Activated T-cell treated with anti-CD3 and anti-CD28 coated beads for 48 hours (primary cell): ENCODE data around the gene TSPAN18.

Experiments used
- DNase-seq: peaks from one replicate; pipeline ENCODE4 v3.0.0-alpha.2; 2020; ENCODE audit warnings: low read depth

The TSPAN18 gene

GRCh38 chr11:44797051-44797450 is 70.3 kb downstream of the TSPAN18 start:
- no peak for DNase-seq

DNA sequence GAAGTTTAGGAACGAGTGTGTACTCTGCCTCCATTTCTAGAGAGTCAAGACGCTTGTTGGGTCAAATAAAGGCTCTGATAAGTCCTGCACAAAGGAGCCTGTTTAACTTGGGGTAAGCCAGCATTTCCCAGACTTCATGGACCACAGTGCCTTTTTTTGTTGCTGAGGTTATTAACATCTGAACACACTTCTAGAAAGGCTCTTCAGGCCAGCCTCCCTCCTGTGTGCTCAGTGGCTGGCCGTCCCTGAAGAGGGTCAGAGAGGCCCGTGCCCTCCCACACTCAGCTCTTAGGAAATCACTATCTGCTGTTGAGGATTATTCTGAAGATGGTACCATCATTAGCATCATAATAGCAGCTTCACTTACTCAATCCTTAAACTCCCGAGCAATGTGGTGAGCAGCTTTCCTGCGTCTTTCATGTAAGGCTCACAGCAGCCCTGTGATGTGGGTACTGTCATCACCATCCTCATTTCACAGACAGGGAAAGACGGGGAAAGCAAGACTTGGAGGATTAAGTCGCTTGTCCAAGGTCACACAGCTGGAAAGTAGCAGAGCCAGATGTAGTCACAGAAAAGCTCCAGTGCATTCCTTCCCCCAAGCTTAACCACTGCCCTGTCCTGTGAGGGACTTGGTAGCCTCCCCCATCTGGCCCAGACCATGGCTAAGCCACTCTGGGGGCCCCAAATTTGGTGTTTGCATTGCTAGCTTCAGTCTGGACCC is 71.3 kb downstream of the TSPAN18 start:
- no peak for DNase-seq

DNA sequence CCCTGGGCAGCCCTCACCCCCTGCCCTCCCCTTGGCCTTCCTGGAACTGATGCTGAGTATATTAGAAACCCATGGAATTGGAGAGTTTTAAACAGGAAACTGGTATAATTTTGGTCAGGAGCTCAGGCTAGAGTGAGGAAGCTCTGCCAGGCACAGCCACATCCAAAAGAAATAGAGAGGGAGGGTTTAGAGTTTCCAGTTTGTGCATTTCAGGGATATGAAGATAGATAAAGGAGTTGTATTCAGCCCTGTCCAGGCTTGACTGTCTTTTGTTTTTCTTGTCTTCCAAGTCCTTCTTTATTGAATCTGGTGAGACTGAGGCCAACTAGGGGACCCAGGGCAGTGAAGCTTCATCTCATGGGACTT is 71.8 kb downstream of the TSPAN18 start:
- DNase-seq: no peak

DNA sequence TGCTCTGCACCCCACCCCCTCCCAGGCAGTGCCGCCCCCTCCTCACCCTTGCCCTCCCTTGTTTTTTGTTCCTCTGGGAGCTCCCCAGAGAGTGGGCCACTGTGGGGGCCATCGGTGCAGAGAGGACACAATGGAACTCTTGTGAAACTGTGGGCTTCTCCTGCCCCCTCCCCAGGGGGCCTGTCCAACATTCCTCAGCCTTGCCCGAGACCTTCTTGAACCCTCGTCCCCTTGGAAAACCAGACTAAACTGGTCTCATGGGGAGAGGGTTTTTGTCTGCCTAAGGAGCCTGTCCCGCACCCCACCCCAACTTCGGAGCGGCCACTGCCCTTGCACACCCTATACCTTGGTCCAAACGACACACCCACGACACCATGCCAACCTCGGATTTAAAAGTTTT is 72.2 kb downstream of the TSPAN18 start:
- DNase-seq: no peak

GRCh38 chr11:44802347-44802746 is 75.6 kb downstream of the TSPAN18 start:
- no peak for DNase-seq

GRCh38 chr11:44803009-44803408 is 76.2 kb downstream of the TSPAN18 start:
- DNase-seq: no peak

DNA sequence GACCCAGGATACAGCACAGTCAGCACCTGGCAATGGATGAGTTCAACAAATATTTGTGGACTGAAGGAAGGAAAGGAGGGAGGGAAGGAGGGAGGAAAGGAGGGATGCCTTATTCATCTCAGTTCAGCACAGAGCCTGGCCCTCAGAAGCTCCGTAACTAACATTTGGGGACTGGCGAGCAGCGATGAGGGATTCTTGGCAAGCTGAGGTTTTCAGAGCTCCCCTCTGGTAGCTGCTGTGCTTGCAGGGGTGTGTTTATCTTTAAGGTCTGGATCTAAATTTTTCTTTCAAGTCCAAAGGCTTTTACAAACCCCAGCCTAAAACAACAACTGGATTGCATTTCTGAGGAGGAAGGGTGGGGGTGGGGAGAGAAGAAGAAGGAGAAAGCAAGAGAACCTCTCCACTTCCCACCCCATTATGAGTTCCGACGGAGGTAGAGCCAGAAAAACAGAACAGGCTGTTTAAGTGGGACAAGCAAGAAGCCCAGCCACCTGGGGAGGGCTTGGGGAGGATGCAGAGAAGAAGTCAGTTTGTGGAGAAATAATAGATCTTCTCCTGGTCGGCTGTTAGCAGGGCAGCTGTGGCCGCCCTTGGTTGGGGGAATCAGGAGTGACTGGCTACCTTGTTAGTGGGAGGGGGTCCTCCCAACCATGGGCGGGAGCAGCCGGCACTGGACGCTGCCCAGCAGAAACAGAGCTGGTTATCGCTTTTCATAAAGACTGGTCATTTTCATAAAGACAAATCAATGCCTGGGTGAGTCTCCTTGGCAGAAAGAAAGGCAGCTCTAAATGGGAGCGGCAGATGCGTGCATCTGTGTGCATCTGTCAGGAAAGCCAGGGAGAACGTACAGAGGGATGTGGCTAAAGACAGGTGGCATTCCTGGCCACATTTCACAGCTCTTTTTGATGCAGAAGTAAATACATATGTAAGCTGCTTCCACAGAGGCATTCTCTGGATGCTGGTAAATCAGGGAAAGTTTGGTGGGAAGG is 78.0 kb downstream of the TSPAN18 start:
- no peak for DNase-seq

GRCh38 chr11:44805596-44805995 is 78.8 kb downstream of the TSPAN18 start:
- no peak for DNase-seq

DNA sequence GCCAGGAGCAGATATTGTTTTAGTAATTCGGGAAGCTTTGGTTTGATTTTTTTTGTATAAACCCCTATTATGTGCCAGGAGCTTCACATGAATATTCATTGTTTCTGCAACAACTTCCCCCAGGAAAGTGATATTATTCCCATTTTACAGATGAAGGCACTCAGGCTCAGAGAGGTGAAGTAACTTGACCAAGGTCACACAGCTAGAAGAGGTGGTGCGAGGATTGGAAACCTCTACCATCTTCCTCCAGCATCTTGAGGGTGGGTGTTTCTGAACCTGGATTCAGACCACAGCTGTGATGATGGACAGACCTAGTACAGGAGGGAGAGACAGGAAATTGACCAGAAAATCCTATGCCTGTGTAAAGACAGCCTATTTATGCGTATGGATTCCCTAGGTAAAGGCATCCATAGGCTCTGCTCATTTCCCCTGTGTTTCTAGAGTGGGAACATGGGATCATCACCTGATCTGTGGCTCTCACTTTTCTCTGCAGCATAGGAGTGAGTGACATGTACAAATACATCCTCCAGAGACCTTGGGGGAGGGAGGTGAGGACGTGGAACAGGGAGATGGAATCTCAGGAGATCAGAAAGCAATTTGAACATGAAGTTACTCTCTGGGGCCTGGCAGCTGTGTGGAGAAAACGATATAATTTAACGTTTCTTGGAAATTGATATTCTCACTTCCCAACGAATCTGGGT is 81.4 kb downstream of the TSPAN18 start:
- DNase-seq: no peak

GRCh38 chr11:44809283-44809682 is 82.5 kb downstream of the TSPAN18 start:
- no peak for DNase-seq

DNA sequence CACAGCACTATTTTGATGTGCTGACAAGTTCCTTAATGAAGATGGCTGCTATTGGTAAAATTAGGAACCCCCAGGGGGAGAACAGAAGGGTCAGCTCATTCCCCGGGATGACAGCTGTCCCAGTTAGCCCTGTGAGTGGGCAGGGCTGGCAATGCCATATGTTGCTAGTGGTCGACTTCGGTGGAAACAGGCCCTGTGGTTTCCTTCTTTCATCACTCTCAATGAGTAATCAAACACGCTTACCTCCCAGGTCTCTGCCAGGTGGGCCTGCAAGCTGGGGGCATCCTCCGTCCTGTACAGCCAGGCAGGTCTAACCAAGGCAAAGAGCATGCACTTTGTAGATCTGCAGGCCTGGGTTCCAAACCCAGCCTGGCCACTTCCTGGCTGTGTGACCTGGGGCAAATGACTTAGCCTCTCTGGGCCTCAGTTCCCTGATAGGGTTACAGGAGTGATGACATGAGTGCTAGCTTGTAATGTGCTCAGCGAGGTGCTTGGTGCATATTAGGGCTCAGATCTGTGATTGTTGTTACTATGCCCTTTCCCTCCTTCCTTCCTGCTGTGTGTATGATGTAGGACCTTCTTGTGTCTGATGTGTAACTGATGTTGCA is 85.2 kb downstream of the TSPAN18 start:
- no peak for DNase-seq

GRCh38 chr11:44812971-44813370 is 86.2 kb downstream of the TSPAN18 start:
- DNase-seq: no peak

GRCh38 chr11:44813401-44813800 is 86.6 kb downstream of the TSPAN18 start:
- no peak for DNase-seq

GRCh38 chr11:44814881-44815592 is 88.3 kb downstream of the TSPAN18 start:
- no peak for DNase-seq

DNA sequence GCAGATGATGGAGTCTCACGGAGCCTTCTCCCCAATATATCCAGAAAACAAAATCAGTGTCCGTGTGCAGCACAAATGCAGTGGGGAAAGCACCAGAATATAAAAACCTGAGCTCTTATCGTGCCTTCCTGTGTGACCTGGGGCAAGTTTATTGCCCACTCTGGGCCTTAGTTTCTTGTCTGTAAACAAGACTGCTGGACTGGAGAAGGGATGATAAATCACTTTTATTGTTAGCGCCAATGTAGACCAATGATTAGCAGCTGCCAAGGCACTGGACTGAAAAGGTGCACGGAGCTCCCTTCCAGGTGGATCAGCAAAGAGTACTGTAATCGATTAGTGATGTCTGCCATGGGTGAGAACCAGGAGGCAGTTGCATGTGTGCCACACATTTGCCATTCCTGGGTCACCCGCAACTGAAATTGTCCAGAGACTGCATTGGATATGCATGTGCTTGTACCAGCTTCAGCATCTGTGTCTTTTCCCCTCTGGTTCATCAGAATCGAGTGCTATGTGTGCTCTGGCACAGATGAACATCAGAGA is 89.2 kb downstream of the TSPAN18 start:
- no peak for DNase-seq

DNA sequence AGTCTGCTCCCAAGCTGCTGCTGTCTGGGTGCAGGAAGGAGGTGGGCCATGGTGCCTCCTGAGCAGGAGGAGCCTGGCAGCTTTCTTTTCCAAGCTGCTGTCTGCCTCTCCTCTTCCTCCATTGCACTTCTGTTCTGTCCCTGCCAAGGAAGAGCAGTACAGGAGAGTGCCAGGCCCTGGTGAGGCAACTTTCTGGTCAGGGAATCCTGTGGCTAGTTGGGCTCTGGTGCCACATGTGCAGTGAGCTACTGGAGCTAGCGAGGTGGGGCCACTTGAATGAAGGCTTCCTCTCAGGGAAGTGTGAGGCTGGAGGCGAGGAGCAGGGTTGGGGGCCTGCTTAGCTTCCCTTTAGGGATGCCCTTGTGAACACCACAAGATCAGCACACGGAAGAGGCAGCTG is 90.0 kb downstream of the TSPAN18 start:
- no peak for DNase-seq

GRCh38 chr11:44817207-44817949 is 90.6 kb downstream of the TSPAN18 start:
- DNase-seq: no peak

DNA sequence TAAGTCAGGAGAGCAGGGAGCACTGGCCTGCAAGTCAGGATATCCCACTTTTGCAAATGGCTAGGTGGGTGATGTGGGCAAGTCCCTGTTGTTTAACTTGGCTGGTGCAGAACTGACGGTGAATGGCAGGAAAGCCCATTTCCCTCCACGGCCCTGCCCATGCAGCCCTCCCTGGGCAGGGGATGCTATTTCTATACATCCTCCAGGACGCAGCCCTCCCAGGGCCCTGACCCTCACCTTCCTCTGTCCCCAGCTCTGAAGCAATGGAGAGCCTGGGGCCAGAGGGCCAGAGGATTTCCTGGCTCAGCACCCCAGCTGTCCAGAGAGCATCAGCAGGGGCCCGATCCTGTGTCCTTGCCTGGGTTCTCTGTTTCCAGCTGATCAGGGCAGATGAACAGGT is 91.3 kb downstream of the TSPAN18 start:
- no peak for DNase-seq

- no peak for DNase-seq
These were observed 92.6 kb downstream of the TSPAN18 start for GRCh38 chr11:44819346-44819745.

DNA sequence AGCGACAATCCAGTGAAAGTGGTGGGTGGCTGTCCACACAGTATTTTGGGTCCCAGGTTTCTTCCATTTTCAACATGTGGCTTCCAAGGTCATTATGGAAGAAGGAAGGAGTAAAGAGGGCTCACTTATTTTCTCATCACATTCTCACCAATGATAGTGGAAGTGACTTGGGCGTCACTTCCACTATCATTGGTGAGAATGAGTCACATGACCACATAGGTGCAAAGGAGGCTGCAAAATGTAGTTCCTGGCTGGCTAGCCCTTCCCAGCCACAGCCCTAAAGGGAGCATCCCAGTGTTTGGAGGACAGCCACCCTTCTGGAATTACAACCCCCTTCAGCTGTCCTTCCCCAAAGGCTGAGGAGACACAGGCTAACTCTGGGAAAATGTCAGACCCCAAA is 95.6 kb downstream of the TSPAN18 start:
- DNase-seq: no peak

DNA sequence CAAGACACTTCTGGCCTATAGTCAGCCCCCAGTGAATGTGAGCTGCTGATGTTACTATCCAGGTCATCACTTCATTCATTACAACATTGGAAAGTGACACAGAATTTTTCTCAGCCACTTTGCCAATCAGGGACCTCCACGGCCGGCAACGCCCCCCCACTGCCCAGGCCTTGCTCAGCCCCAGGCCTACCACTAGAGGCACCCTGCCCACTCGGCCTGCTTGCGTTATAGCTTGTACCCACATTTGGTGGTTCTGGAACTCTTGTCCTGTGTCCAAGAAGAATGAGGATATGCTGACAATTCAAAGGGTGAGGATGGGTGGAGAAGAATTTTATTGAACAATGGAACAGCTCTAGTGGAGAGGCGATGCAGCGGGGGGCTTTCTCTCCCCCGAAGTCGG is 96.2 kb downstream of the TSPAN18 start:
- no peak for DNase-seq
